IPS-NIHi11 (cell line): ENCODE measurements around the gene RRM1.
"Not testable (repeated sequence)": the region's sequence is repeated elsewhere in the genome, so short reads cannot be mapped to it uniquely, and the experiment has no call there.

Source experiments
- DNase-seq: peaks from one replicate; pipeline ENCODE4 v3.0.0; 2012; ENCODE audit warnings: mixed read lengths, low spot score

Gene RRM1

DNA sequence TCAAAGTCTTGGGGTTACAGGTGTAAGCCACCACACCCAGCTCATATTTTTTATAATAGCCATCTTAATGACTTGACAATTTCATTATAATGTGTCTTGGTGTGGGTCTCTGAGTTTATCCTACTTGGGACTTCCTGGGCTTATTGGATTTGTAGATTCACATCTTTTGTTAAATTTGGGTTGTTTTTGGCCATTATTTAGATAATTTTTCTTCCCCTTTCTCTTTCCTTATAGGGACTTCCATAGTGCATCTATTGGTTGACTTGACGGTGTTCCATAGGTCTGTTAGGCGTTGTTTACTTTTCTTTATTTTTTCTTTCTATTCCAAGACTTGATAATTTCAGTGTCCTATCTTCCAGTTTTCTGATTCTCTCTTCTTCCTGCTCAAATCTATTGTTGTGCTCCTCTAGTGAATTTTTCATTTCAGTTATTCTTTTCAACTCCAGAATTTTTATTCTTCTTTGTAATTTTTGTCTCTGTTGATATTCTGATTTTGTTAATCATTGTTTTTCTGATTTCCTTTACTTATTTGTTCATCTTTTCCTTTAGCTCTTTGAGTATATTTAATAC, 45.6 kb downstream of the RRM1 start:
- no peak for DNase-seq

DNA sequence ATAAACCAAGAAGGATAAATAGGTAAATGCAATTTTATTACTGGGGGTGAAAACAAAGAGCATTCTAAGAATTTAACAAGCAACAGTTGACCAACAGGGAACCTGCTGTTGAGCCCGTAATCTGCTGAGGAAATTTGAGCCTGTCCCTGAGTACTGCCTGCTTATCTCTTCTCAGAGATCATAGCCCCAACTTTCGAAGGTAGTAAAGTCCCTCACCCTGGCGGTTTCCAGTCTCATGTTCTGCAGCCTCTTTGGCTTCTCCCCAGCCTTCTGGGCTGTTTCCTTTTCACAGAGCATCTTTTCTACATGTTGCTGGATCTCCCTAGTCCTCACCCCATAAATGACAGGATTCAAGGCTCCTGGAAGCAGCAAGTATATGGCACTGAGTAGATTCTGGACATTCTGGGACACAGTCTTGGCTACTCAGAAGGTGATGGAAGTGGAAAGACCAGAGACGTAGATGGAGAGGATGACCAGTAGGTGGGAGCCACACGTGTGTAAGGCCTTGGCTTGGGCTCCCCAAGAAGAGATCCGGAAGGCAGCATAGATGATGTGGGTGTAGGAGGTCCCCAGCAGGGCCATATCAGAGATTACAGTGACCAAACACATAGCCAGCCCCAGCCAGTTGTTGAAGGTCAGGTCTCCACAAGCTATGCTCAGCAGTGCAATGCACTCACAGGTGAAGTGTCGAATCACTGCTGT, 51.6 kb downstream of the RRM1 start:
- DNase-seq: no peak

DNA sequence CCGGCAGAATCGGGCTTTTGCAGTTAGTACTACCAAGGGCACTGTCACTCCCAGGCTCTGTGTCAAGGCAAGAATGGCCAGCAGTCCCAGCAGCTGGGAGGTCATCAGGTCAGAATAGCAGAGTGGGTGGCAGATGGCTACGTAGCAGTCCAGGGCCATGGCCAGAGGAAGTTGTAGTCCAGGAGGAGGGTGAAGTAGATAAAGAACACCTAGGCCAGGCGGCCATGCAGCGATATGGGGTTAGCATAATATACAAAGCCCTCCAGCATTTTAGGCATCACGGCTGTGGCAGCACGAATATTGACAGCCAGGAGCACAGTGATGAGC, 52.1 kb downstream of the RRM1 start:
- no peak for DNase-seq

DNA sequence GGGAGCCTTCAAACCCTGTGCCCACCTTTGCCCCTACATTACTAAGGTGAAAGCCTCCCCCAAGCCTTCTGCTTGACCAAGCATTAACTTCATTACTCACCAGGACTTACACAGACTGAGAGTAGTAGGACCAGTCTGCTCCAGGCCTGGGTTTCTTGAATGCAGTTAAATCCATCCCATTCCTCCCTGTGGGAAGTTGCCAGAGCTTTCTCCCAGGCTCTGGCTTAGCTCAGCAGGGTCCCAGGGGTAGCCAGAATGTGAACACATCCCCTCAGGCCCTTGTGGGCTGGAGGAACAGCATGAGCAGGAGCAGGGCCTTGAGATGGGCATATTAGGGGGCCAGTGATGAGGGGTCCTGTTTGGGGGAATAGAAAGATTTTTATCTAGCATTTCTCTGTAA, 59.9 kb downstream of the RRM1 start:
- no peak for DNase-seq

DNA sequence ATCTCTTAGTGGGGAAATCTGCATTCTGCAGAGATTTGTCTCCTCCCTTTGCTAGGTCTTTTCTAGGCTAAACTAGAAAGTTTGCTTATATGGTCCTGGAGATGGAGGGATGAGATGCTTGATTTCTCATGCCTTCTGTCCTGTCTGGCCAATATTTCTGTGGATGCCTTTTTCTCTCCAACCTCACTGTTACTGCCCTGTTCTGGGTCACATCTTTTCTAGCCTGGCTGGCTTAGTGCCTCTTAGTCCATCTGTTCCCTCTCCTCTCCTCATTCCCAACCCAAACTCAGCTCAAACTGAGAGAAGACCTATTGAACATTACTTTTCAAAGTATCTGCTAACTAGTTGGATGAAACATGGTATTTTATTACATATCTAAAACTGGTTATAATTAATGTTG, 62.0 kb downstream of the RRM1 start:
- DNase-seq: no peak

DNA sequence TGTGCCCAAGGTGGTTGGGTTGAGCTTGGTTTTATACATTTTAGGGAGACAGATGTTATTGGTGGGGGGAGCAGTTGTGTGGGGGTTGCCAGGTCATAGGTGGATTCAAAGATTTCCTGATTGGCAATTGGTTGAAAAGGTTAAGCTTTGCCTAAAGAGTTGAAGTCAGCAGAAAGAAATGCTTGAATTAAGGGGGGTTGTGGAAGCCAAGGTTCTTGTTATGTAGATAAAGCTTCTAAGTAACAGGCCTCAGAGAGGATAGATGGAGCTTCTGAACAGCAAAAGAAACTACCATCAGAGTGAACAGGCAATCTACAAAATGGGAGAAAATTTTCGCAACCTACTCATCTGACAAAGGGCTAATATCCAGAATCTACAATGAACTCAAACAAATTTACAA, 64.2 kb downstream of the RRM1 start:
- DNase-seq: not testable (repeated sequence)

DNA sequence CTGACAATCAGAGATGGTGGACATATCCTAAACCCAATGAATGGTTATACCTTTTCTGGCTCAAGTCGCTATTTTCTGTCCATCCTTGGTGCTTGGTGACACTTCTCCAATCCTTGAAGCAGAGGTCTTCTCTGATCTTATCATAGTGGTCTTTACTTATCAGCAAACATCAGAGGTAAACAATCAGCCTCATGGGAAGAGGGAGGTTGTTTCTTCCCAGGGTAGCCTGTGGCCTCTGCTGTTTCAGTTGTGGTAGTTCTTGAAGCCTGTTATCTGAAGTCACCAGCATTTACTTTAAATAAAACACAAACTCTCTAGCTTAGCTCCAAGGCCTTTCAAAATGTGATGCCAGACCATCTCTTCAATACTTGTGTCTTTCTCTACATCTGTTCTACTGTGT, 66.7 kb downstream of the RRM1 start:
- DNase-seq: no peak

DNA sequence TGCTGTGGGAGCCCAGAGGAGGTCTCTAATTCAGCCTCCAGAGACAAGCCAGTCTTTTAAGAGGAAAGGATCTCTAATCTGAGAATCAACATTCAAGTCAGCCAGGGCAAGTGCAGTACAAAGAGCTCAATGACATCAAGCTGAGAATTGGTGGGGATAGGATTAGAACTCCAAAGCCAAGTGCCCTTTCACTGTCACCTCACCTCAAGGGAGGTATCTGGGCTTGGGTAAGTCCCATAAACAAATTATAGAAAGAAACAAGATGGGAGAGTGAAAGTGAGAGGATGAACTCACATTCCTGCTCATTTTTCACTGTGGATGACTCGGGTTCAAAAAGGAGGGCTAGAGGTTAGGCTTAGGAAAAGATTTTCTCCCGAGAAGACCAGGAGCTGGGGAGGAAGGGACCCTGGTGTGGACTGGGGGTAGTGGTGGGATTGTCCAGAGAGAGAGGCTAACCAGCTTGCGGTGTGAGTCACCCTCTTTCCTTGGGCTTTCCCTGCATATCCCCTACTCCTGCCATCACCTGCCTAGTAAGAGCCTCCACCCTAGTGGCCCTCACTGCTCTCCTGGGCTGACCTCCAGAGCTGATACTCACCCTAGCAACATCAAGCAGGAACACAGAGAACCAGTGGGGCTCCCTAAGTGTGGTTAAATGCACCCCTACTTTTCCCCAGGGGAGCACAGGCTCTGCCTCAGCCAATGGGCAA, 70.4 kb downstream of the RRM1 start:
- no peak for DNase-seq

DNA sequence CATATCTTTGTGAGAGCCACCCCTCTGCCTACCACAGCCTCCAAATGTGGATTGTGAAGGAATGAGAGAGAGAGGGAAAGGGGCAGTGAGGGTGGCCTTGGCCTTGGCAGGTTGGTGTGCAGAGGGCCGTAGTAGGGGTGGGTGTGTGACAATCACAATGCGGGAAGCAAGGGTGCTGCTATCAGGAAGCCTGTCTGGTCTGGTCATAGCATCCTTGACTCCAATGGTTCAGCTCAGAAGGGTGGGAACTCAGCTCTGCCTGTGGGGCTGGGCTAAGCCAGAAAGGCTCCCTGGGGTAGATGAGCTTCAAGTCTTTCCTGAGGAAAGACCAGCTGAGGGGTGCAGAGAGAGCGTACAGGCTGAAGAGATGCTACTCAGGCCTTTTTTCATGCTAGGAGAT, 72.7 kb downstream of the RRM1 start:
- no peak for DNase-seq

DNA sequence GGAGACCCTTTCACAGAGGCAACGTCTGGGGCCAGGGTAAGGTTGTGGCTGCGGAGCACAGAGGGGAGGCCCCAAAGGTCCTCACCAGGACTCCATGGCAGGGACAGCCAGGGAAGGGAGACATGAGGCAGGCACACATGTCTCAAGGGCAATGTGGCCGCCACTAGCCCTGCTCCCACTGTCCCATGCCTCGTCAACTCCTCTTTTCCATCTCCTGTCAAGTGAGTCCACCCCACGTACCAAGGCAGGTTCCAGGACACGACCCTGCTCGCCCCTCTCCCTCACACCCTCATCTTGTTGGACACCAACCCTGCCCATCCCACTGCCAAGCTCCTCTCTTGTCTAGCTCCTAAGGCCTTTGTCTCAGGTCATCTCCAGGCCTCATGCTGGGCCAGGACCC, 73.2 kb downstream of the RRM1 start:
- no peak for DNase-seq

DNA sequence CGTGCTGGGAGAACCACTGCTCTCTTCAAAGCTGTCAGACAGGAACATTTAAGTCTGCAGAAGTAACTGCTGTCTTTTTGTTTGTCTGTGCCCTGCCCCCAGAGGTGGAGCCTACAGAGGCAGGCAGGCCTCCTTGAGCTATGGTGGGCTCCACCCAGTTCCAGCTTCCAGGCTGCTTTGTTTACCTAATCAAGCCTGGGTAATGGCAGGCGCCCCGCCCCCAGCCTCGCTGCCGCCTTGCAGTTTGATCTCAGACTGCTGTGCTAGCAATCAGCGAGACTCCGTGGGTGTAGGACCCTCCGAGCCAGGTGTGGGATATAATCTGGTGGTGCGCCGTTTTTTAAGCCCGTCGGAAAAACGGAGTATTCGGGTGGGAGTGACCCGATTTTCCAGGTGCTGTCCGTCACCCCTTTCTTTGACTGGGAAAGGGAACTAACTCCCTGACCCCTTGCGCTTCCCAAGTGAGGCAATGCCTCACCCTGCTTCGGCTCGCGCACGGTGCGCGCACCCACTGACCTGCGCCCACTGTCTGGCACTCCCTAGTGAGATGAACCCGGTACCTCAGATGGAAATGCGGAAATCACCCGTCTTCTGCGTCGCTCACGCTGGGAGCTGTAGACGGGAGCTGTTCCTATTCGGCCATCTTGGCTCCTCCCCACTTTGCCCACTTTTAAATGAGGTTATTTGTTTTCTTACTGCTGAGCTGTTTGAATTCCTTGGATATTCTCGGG, 81.2 kb downstream of the RRM1 start:
- not testable (repeated sequence) for DNase-seq

DNA sequence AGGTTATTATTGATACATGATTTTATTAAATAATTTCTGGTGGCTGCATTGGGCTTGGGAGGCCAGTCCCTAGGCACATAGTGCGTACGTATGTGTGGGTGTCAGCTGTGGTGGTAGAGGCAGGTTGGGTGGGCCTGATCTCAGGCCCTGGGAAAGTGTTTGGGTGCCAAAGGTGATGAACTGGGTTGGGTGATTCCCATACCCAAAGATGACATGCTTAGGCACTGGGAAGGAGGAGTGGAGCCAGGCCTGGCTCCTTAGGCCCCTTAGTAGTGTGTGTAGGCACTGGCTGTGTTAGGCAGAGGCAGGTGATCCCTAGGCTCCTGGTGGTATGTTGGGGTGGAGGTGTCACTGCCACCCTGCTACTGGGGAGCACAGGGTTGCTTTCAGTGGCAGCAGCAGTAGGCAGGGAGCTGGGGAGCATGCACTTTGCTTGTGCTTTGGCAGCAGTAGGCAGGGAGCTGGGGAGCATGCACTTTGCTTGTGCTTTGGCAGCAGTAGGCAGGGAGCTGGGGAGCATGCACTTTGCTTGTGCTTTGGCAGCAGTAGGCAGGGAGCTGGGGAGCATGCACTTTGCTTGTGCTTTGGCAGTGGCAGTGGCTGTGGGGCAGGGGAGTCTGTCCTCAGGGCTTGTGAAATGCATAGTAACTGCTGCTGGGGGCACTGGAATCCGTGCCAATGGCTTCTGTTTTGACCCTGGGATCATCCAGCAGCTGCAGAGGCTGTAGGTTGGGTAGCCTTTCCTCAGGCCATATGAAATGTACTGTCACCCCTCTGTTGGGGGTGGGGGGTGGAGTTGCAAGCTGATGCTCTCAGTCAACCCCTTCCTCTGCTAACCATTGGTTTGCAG, 84.4 kb downstream of the RRM1 start:
- no peak for DNase-seq

DNA sequence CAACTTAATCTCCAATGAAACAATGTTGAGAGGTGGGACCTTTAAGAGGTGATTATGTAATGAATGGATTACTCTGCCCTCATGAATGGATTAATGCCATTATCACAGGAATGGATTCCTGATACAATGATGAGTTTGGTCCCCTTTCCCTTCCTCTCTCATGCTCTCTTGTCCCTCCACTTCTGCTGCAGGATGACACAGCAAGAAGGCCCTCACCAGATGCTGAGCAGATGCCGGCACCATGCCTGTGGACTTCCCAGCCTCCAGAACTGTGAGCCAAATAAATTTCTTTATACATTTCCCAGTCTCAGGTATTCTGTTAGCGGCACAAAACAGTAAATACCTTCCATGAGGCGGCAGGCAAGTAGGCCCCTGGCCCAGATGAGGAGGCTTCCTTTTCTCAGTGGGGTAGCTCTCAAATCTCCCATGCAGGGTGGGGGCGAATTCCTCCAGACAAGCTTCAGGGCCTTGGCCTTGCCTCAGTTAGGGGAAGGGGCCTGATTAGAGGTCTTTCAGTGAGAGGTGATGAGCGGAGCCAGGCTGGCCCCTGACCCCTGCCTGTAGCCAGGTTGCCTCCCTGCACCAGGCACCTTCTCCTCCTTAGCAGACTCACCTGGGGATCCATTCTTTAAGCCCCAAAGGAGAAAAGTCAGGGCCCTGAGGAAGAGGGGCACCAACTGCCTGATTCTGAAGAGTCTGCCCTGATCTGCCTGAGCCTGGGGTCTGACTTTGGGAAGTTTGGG, 86.0 kb downstream of the RRM1 start:
- no peak for DNase-seq

DNA sequence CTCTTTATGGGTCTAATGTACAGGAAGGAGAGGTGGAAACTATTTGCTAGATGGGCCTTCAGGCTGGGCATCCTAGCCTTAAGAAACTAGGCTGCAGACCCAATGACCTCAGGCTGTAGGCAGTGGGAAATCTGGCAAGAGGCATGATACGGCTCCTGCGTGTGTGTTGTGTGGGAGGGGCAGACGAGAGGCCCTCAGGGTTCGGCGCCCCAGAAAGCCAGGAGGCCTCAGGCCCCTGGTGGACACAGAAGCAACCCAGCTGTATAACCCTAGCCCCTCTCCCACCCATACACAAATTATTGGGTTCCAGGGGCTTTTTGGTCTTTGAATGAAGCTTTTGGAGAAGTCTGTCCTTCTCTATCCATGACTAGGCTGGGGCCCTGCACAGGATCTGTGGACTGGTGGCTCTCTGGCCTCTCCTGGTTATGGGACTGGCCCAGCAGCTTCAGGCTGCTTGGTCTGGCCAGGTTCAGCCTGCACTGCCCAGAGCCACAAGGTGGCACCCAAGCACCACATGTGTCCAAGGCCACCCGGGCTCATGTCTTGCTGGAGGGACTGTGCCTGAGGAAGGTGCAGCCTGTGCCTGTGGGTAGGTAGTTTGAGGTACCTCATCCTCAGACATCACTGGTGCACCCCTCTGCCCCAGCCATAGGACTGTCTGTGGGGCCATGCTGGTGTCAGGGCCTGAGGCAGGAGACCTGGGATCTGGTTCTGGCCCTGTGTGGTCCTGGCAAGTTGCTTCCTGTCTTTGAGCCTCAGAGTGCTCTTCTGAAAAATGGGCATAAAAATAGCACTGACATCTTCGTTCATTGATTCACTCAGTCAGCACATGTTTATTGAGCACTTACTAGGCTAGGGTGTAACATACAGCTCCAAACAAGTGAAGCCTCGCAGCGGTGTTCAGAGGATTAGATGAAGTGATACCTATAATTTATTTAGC, 87.5 kb downstream of the RRM1 start:
- DNase-seq: peak; percentile 73

DNA sequence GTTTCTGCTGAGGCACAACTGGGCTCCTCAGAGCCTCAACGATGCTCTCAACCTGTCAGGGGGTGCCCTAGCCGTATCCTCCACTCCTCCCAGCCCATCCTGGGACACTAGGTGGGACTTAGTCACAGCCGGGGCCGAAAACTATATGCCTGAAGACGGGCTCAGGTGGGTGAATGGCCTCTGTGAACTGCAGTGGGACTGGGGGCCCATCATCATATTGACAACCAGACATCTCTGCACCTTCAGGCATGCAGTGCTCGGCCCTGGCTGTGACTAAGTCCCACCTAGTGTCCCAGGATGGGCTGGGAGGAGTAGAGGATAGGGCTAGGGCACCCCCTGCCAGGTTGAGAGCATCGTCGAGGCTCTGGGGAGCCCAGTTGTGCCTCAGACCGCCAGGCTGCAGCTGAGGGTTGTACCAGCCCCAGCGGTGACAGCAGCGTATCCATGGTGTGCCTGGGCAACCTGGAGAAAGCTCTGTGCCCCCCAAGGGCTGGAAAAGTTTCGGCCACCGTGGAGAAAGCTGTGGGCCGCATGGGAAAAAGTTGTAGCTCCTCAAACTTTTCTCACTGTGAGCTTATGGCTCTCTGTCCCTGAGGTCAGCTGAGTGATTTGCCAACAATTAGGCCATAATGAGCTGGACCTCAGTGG, 88.9 kb downstream of the RRM1 start:
- DNase-seq: no peak

DNA sequence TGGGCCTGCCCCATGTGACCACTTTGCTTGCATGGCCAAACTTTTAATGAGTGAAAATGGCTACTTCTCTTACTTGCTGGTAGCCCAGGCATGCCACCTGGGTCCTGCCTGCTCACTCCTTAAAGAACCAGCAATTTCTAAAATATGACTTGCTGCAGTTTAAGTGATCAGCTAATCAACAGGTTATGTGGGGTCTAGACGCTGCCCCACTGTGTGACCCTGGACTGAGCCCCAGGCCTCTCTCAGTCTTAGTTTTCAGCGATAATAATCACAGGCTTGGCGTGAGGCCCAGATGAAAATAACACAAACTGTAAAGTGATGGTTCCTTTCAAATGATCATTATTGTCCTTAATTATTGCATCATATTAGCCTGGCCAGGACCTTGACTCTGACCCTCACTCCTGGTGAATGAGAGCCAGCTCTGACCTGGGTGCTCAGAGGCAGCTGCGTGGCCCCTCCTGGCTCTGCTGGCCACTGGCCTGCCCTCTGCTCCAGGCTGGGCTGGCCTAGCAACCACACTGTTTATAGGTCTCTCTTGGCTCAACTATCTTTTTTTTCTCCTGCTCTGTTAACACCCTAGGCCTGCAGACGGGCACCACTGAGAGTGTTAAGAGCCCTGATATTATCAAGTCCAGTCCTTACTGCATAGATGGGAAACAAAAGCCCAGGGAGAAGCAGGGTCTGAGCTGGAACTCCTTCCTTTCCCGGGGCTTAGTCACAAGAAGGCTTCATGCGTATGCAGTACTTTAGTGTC, 89.7 kb downstream of the RRM1 start:
- no peak for DNase-seq

DNA sequence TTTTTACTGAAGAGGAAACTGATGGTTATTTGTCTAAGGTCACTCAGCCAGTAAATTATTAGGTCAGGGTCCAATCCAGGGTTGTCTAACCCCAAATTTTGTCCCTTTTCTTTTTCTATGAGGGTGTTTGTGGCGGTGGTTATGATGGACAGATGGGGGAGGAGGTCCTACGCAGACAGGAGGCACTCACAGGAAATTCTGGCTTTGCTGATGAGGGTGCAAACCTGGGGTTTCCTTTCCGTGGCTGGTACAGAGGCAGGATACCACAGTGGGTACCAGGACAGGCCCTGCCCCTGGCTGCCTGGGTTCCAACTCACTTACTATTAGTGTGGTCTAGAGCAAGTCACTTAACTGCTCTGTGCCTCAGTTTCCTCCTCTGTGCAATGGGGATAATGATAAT, 91.0 kb downstream of the RRM1 start:
- DNase-seq: no peak

DNA sequence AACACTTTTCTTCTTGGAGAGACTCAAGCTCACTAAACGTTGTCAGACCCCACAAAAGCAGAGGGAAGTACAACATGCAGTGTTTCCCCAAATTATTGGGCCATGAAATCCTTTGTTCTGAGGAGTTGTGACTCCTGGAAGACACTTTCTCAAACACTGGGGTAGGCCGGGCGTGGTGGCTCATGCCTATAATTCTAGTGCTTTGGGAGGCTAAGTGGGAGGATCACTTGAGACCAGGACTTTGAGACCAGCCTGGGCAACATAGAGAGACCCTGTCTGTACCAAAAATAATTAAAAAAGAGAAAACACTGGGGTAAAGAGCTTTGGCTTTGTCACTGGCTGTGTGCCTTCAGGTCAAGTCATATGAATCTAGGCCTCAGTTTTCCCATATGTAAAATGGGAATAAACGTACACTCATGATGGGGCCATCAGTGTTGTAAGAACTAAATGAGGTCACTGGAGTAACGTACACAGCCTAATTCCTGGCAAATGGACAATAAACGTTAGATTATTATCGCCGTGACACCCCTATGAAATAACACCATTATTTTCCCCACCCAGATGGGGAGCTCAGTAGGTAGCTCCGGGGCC, 92.0 kb downstream of the RRM1 start:
- no peak for DNase-seq
